ENCODE measurements around the gene GLT8D2. TPM values are rescaled to one million over a fixed set of nuclear protein-coding genes. Genes with fewer than 3 reads are reported as not detected.

GLT8D2 gene
- total and polyA plus RNA-seq, 2 experiments from 2014 or later: 4.2 to 8.5 TPM

DNA sequence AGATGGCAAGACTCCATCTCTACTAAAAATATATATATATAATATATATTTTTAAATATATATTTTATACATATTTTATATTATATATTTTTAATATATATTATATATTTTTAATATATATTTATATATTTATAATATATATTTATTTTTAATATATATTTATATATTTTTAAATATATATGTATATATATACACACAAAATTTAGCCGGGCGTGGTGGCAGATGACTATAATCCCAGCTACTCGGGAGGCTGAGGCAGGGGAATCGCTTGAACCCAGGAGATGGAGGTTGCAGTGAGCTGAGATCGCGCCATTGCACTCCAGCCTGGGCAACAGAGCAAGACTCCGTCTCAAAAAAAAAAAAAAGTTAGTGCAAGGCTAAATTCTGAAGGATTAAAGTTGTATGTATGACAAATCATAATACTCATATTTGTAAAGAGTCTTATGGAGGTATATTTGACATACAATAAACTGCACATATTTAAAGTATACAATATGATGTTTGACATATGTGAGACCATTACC lies 92.1 kb downstream of the GLT8D2 start (continued):
- TF ChIP-seq, protein P1, sequence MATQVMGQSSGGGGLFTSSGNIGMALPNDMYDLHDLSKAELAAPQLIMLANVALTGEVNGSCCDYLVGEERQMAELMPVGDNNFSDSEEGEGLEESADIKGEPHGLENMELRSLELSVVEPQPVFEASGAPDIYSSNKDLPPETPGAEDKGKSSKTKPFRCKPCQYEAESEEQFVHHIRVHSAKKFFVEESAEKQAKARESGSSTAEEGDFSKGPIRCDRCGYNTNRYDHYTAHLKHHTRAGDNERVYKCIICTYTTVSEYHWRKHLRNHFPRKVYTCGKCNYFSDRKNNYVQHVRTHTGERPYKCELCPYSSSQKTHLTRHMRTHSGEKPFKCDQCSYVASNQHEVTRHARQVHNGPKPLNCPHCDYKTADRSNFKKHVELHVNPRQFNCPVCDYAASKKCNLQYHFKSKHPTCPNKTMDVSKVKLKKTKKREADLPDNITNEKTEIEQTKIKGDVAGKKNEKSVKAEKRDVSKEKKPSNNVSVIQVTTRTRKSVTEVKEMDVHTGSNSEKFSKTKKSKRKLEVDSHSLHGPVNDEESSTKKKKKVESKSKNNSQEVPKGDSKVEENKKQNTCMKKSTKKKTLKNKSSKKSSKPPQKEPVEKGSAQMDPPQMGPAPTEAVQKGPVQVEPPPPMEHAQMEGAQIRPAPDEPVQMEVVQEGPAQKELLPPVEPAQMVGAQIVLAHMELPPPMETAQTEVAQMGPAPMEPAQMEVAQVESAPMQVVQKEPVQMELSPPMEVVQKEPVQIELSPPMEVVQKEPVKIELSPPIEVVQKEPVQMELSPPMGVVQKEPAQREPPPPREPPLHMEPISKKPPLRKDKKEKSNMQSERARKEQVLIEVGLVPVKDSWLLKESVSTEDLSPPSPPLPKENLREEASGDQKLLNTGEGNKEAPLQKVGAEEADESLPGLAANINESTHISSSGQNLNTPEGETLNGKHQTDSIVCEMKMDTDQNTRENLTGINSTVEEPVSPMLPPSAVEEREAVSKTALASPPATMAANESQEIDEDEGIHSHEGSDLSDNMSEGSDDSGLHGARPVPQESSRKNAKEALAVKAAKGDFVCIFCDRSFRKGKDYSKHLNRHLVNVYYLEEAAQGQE (IDR thresholded peaks at IDR 0.05; ENCODE audit: unreplicated experiment): no peak
- no peak for TF ChIP-seq CREB1 (CRISPR knock-in tag; IDR thresholded peaks at IDR 0.05; ENCODE audit: low read depth)
- no peak for TF ChIP-seq ZNF331 (CRISPR knock-in tag; IDR thresholded peaks at IDR 0.05; ENCODE audit: low read depth)
- no peak for TF ChIP-seq STAT1 (IDR thresholded peaks at IDR 0.05; ENCODE audit: unreplicated experiment)
- TF ChIP-seq JUNB (IDR thresholded peaks at IDR 0.05; ENCODE audit: unreplicated experiment): no peak
- no peak for TF ChIP-seq EZH2phosphoT487 (IDR thresholded peaks at IDR 0.05; ENCODE audit: unreplicated experiment)
- TF ChIP-seq, protein P2, sequence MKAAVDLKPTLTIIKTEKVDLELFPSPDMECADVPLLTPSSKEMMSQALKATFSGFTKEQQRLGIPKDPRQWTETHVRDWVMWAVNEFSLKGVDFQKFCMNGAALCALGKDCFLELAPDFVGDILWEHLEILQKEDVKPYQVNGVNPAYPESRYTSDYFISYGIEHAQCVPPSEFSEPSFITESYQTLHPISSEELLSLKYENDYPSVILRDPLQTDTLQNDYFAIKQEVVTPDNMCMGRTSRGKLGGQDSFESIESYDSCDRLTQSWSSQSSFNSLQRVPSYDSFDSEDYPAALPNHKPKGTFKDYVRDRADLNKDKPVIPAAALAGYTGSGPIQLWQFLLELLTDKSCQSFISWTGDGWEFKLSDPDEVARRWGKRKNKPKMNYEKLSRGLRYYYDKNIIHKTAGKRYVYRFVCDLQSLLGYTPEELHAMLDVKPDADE (IDR thresholded peaks at IDR 0.05): no peak
- TF ChIP-seq NANOG (IDR thresholded peaks at IDR 0.05; ENCODE audit: borderline replicate concordance): no peak

DNA sequence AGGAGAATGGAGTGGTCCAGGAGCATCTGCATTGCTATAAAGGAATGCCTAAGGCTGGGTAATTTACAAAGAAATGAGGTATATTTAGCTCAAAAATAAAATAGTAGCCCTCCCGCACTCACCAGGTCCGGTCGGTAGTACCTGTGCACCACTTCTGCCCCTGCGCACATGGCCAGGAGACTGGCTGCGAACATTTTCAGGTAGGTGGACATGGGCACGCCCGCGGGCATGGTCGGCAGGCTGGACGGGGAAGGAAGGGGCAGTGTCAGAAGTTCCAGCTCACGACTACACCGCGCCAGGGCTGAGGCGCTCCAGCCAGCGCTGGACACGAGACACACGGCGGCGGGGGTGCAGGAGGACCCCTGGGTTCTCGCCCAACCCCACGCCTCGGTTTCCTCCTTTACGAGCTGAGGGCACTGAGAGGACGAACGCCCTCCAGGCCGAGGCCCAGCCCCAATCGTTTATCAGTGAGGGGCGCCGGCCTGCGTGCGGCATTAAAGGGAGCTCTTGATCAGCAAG lies 93.4 kb downstream of the GLT8D2 start:
- DNase-seq (ENCODE audit: low spot score): no peak
- H3K79me2 ChIP-seq (replicated peaks; ENCODE audit: insufficient read depth): peaks cover 43% of the 10 kb centered on the region
- peak overlapping the region; percentile 99 for H3K27ac ChIP-seq (ENCODE audit: low read depth)
- Mint-ChIP-seq H3K4me1 (peaks cover 15% of the 10 kb centered on the region), H3K4me3 (peak overlapping the region; percentile 87), H3K9me3 (no peaks in the 10 kb centered on the region), H3K27me3 (ENCODE audit: insufficient read depth, low read depth, poor library complexity) (peaks cover 13% of the 10 kb centered on the region), H3K27ac (peak overlapping the region; percentile 97), H3K36me3 (ENCODE audit: low read depth) (peaks cover 26% of the 10 kb centered on the region)
- no peaks in the 10 kb centered on the region for H3K9me2 ChIP-seq (ENCODE audit: insufficient read depth)
- H2AFZ ChIP-seq: peak overlapping the region; percentile 91
- no peaks in the 10 kb centered on the region for H3K27me3 ChIP-seq (ENCODE audit: insufficient read depth)
- H3K4me1 ChIP-seq (ENCODE audit: insufficient read depth): peaks cover 9% of the 10 kb centered on the region
- peaks cover 16% of the 10 kb centered on the region; the same call in 1 of the 2 replicates for H3K36me3 ChIP-seq (ENCODE audit: insufficient read depth)
- peak; percentile 54 for ATAC-seq
- H3K4me2 ChIP-seq: peak overlapping the region; percentile 78
- peaks cover 8% of the 10 kb centered on the region; the same call in 1 of the 2 replicates for H3F3A ChIP-seq (replicated peaks; ENCODE audit: low read depth)
- peak overlapping the region; percentile 94 for H3K4me3 ChIP-seq
- peaks cover 16% of the 10 kb centered on the region for H4K20me1 ChIP-seq (replicated peaks; ENCODE audit: insufficient read depth)
- no peak for TF ChIP-seq ZNF114 (CRISPR knock-in tag; IDR thresholded peaks at IDR 0.05)
- TF ChIP-seq CREB1 (CRISPR knock-in tag; IDR thresholded peaks at IDR 0.05; ENCODE audit: low read depth): no peak
- TF ChIP-seq, protein P3, sequence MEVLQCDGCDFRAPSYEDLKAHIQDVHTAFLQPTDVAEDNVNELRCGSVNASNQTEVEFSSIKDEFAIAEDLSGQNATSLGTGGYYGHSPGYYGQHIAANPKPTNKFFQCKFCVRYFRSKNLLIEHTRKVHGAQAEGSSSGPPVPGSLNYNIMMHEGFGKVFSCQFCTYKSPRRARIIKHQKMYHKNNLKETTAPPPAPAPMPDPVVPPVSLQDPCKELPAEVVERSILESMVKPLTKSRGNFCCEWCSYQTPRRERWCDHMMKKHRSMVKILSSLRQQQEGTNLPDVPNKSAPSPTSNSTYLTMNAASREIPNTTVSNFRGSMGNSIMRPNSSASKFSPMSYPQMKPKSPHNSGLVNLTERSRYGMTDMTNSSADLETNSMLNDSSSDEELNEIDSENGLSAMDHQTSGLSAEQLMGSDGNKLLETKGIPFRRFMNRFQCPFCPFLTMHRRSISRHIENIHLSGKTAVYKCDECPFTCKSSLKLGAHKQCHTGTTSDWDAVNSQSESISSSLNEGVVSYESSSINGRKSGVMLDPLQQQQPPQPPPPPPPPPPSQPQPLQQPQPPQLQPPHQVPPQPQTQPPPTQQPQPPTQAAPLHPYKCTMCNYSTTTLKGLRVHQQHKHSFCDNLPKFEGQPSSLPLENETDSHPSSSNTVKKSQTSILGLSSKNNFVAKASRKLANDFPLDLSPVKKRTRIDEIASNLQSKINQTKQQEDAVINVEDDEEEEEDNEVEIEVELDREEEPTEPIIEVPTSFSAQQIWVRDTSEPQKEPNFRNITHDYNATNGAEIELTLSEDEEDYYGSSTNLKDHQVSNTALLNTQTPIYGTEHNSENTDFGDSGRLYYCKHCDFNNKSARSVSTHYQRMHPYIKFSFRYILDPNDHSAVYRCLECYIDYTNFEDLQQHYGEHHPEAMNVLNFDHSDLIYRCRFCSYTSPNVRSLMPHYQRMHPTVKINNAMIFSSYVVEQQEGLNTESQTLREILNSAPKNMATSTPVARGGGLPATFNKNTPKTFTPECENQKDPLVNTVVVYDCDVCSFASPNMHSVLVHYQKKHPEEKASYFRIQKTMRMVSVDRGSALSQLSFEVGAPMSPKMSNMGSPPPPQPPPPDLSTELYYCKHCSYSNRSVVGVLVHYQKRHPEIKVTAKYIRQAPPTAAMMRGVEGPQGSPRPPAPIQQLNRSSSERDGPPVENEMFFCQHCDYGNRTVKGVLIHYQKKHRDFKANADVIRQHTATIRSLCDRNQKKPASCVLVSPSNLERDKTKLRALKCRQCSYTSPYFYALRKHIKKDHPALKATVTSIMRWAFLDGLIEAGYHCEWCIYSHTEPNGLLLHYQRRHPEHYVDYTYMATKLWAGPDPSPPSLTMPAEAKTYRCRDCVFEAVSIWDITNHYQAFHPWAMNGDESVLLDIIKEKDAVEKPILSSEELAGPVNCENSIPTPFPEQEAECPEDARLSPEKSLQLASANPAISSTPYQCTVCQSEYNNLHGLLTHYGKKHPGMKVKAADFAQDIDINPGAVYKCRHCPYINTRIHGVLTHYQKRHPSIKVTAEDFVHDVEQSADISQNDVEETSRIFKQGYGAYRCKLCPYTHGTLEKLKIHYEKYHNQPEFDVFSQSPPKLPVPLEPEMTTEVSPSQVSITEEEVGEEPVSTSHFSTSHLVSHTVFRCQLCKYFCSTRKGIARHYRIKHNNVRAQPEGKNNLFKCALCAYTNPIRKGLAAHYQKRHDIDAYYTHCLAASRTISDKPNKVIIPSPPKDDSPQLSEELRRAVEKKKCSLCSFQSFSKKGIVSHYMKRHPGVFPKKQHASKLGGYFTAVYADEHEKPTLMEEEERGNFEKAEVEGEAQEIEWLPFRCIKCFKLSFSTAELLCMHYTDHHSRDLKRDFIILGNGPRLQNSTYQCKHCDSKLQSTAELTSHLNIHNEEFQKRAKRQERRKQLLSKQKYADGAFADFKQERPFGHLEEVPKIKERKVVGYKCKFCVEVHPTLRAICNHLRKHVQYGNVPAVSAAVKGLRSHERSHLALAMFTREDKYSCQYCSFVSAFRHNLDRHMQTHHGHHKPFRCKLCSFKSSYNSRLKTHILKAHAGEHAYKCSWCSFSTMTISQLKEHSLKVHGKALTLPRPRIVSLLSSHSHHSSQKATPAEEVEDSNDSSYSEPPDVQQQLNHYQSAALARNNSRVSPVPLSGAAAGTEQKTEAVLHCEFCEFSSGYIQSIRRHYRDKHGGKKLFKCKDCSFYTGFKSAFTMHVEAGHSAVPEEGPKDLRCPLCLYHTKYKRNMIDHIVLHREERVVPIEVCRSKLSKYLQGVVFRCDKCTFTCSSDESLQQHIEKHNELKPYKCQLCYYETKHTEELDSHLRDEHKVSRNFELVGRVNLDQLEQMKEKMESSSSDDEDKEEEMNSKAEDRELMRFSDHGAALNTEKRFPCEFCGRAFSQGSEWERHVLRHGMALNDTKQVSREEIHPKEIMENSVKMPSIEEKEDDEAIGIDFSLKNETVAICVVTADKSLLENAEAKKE (CRISPR knock-in tag; IDR thresholded peaks at IDR 0.05): no peak
- no peak for TF ChIP-seq JUNB (IDR thresholded peaks at IDR 0.05; ENCODE audit: unreplicated experiment)
- TF ChIP-seq EZH2 (IDR thresholded peaks at IDR 0.05; ENCODE audit: low read depth, unreplicated experiment): no peak
